Ovary (tissue), 3 donors: ENCODE results near the gene ADORA1.

Source experiments
- CTCF ChIP-seq, 3 donors: fragments of 450-650 bp in 2 of 3; fragments of 200-600 bp in 1 of 3; IDR thresholded peaks; one replicate each; pipeline versions ENCODE4 v1.5.1 to v1.8.0; 2016 to 2022; ENCODE audit warnings: antibody characterized with exemption in 3 of 3, mild to moderate bottlenecking in 1 of 3
- EP300 ChIP-seq: sonication (generic); formaldehyde crosslinking; IDR thresholded peaks from one replicate; pipeline ENCODE4 v1.6.1; 2017; ENCODE audit warnings: antibody characterized with exemption
- POLR2A ChIP-seq: fragments of 450-650 bp; IDR thresholded peaks from one replicate; pipeline ENCODE4 v1.6.1; 2017; ENCODE audit warnings: antibody characterized with exemption, mild to moderate bottlenecking, moderate library complexity
- donor health status: DM: no; HTN: no; CAD: no.

GRCh38 chr1:203116091-203116820, 11.3 kb upstream of the ADORA1 start:
- TF ChIP-seq POLR2A = no peak
- no peak for TF ChIP-seq CTCF (IDR thresholded peaks at IDR 0.05)
- no peak for TF ChIP-seq EP300
